Upper lobe of left lung (tissue), 4 donors: Measurements from ENCODE around the gene KCNIP2.

Experiments used
- CTCF ChIP-seq, 6 experiments: fragments of 450-650 bp in 4 of 6; fragments of 200-600 bp in 2 of 6; sonication (generic) in 2 of 6; IDR thresholded peaks; one replicate each; pipeline ENCODE4 v1.5.1; 2016 to 2019; ENCODE audit warnings: antibody characterized with exemption in 6 of 6
- POLR2A ChIP-seq, 4 donors: fragments of 450-650 bp; IDR thresholded peaks; one replicate each; pipeline ENCODE4 v1.5.1; 2016 to 2017; ENCODE audit warnings: antibody characterized with exemption in 4 of 4, mild to moderate bottlenecking in 2 of 4
- POLR2AphosphoS5 ChIP-seq, 2 donors: sonication (generic); formaldehyde crosslinking; IDR thresholded peaks; one replicate each; pipeline ENCODE4 v1.5.1; 2017; ENCODE audit warnings: antibody characterized with exemption in 2 of 2

GRCh38 chr10:101840102-101840684 lies 3.4 kb downstream of the KCNIP2 start:
- TF ChIP-seq POLR2A (IDR thresholded peaks at IDR 0.05) (no peak), CTCF (IDR thresholded peaks at IDR 0.05) (no peak), POLR2AphosphoS5 (IDR thresholded peaks at IDR 0.05) (no peak)
